GM12865 (cell line): ENCODE measurements around the gene MBNL2.

Experiments
- DNase-seq: peaks from one replicate; pipeline ENCODE4 v3.0.0; 2010; ENCODE audit warnings: low read depth
- H3K4me3 ChIP-seq: 2 replicates; pipeline ENCODE4 v1.5.1; 2011; ENCODE audit warnings: mild to moderate bottlenecking, low read depth, low read length, control low read depth
- TF ChIP-seq, protein P1 (sequence below): IDR thresholded peaks from 2 replicates; pipeline ENCODE4 v1.5.1; 2011; ENCODE audit warnings: low read length, control low read depth, low read depth, inconsistent platforms; ENCODE audit not compliant: insufficient read depth; ENCODE audit errors: missing control alignments

Gene MBNL2

DNA sequence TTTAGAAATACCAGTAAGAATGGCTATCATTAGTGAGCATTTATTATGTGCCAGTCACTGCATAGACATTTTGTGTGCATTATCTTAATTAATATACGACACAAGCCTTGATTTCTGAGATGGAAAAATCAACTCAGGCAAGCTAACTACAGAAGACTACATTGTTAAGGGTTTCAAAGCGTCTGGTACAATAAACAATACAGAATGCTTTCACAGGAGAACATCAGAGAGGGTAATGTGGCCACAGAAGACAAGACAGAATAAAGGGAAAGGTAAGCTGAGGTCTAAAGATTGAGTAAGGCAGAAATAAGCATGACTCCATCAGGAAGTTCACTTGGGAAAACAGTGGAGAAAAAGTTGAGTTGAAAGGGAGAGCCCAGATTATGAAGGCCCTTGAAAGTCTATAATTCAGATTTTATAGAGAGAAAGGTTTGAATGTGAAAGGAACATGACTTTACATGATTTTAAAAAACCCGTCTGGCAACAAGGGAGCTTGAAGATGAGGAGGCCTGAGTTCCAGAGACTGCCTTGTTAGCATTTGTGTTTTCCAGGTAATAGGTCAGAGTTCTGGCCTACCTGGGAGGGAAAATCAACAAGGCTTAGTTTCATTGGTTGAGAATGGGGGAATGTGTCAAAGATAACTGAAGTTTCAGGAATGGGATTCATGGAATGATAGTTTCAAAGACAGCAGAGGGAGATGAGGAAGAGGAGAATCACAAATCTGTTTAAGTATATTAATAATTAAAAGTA, 1.8 kb upstream of the MBNL2 start:
- H3K4me3 ChIP-seq = no peak overlapping the region
- no peak for DNase-seq
- TF ChIP-seq, protein P1, sequence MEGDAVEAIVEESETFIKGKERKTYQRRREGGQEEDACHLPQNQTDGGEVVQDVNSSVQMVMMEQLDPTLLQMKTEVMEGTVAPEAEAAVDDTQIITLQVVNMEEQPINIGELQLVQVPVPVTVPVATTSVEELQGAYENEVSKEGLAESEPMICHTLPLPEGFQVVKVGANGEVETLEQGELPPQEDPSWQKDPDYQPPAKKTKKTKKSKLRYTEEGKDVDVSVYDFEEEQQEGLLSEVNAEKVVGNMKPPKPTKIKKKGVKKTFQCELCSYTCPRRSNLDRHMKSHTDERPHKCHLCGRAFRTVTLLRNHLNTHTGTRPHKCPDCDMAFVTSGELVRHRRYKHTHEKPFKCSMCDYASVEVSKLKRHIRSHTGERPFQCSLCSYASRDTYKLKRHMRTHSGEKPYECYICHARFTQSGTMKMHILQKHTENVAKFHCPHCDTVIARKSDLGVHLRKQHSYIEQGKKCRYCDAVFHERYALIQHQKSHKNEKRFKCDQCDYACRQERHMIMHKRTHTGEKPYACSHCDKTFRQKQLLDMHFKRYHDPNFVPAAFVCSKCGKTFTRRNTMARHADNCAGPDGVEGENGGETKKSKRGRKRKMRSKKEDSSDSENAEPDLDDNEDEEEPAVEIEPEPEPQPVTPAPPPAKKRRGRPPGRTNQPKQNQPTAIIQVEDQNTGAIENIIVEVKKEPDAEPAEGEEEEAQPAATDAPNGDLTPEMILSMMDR = no peak

DNA sequence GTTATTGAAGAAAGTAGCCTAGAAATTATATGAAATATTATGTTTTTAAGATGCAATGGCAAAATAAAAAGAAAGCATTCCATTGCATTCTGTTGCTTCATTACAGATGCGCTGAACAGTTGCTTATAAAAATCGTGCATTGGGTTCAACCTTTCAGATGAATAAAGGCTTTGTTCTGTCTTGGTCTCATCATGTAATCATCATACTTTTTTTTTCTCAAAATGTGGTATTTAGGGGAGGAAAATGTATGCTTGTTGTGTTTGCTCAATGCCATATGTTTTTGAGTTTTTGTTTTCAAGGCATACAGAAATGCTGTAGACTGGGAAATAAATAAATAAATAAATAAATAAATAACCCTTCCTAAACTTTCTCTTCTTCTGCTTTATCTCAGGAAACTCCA, 1.1 kb upstream of the MBNL2 start:
- DNase-seq = no peak
- TF ChIP-seq, protein P1 = no peak
- no peak overlapping the region for H3K4me3 ChIP-seq

DNA sequence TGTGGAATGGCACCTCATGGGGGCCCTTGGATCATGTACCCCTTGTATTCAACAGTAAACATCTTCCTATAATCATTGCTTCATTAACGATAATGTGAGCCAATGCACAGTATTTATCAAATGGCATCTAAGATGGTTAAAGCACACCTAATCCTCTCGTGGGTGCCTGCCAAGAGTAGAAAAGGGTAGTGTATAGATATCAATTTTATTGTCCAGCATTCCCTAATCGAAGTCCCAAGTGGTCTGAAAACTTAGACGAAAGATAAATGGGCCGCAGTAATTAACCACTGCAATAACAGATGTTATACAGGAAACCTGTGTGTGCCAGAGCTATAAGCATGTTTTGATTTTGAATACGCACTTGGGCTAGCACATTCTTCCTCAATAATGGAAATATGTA, 667 bp upstream of the MBNL2 start:
- no peak for DNase-seq
- TF ChIP-seq, protein P1 = no peak
- peak overlapping the region; percentile 95 for H3K4me3 ChIP-seq

DNA sequence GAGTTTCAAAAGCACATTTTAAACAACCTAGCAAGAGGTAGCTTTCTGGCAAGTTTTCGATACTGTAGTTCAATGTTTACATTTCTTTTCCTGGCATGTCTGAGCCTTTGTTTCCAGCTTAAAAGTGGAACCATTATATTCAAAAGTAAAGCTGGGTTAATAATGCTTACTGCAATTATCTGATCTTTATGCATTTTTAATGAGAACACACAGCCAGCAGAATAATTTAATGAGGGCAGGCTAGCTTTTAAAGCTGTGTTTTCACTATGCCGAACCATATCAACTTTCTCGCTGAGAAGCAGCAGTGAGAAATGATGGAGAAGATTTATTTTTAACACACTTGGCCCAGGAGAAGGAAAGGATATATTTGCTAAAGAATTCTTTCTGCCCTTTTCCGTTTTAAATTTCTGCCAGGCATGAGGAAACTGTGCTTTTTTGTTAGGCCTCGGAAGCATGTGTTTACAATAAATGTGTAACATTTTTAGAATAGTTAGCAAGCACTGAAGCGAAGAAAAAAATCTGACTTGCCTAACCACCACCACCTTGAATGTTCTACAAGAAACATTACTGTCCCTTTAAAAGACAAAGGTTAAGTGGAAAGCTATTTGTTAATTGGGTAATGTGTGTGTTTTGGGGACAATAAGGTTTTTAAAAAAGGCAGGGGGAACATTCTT, 1.0 kb downstream of the MBNL2 start:
- peak overlapping the region; percentile 95 for H3K4me3 ChIP-seq
- DNase-seq = peak; percentile 11
- TF ChIP-seq, protein P1 = no peak

DNA sequence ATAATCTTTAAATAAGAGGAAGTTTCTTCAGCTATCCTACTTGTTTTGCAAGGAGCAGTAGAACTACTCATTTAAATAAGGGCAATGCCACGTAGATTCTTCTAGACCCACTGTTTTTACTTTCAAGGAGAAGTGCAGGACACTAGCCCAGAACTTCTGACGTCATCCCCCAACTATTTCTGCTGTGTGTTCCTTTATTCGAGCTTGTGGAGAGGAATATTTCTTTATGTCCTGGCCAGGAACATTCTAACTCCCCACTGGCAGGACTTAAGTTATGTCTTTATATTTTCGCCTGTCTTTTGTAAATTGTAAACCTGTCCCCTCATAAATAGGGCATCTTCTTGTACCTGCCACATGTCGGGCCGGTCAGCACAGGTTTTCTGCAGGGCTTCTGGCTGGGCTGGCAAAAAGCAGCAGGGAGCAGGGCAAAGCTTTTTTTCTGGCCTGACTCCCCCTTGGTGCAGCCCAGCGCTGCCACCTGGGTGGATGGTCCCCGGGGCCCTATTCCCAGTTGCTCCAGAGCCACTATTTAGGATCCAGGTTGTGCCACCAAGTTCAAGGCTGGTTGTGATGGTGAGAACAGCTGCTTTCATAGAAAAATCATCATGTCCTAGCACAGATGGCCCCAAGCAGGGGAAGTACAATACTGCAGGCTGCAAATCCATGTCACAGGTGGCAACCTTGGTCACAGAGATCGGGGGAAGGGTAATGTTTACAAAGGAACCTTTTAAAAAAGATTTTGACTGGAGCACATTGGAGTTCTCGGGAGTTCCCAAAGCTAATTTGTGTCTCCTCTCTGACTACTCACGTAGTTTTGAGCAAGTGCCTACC, 1.8 kb downstream of the MBNL2 start:
- DNase-seq = peak; percentile 37
- H3K4me3 ChIP-seq = peak overlapping the region; percentile 95
- TF ChIP-seq, protein P1 = no peak

DNA sequence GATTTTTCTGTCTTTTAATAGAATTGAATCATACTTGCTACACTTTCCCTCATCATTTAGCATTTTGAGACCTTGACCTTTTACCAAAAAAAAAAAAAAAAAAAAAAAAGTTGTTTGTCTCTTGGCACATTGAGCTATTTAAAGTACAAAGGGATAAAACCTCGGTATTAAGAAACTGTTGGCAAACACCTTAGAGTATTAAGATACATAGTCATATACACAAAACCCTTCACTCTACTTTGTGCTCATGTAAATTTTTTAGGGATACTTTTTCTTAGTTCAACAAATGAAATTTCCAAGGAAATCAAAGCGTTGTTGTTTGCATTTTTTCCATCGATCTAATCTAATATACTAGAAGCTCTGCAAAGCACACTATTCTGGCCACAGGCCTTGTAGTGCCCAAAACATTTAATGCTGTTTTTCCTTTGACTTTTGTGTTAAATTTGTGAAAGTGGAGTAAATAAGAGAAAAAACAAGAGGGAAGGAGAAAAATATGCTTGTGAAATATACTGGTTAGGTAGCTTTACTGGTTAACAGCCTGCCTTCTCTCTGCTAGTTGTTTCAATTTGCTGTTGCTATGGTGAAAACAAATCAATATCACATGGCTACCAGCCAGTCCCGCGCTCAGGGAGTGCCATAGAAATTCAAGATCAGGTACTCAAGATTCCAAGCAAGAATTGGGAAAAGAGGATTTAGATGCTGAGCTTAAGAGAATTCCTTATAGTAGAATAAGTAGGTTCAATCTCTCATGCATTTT, 2.6 kb downstream of the MBNL2 start:
- TF ChIP-seq, protein P1 = no peak
- H3K4me3 ChIP-seq = peak overlapping the region; percentile 95
- DNase-seq = peak; percentile 41
